ENCODE measurements around the gene ANKH.

ANKH gene

GRCh38 chr5:14699159-14699558, 172.4 kb downstream of the ANKH start:
- no peak for TF ChIP-seq CTCF (IDR thresholded peaks at IDR 0.05; ENCODE audit: low read length, missing control alignments)
- no peak overlapping the region for H3K4me3 ChIP-seq (replicated peaks; ENCODE audit: low read depth, low read length)
- no peak for DNase-seq (ENCODE audit: low read depth)

- H3K4me3 ChIP-seq (replicated peaks; ENCODE audit: low read depth, low read length) = no peak overlapping the region
- no peak for DNase-seq (ENCODE audit: low read depth)
- no peak for TF ChIP-seq CTCF (IDR thresholded peaks at IDR 0.05; ENCODE audit: low read length, missing control alignments)
These were observed 173.1 kb downstream of the ANKH start for GRCh38 chr5:14698495-14698894.

- H3K4me3 ChIP-seq (replicated peaks; ENCODE audit: low read depth, low read length) = no peak overlapping the region
- TF ChIP-seq CTCF (IDR thresholded peaks at IDR 0.05; ENCODE audit: low read length, missing control alignments) = no peak
- no peak for DNase-seq (ENCODE audit: low read depth)
These were observed 174.7 kb downstream of the ANKH start for GRCh38 chr5:14696851-14697250.

- TF ChIP-seq CTCF (IDR thresholded peaks at IDR 0.05; ENCODE audit: low read length, missing control alignments) = no peak
- no peak for DNase-seq (ENCODE audit: low read depth)
- H3K4me3 ChIP-seq (replicated peaks; ENCODE audit: low read depth, low read length) = no peak overlapping the region
These were observed 175.5 kb downstream of the ANKH start for GRCh38 chr5:14696057-14696456.

GRCh38 chr5:14695152-14695551, 176.4 kb downstream of the ANKH start:
- TF ChIP-seq CTCF (IDR thresholded peaks at IDR 0.05; ENCODE audit: low read length, missing control alignments) = no peak
- H3K4me3 ChIP-seq (replicated peaks; ENCODE audit: low read depth, low read length) = no peak overlapping the region
- DNase-seq (ENCODE audit: low read depth) = no peak

GRCh38 chr5:14693070-14693469, 178.5 kb downstream of the ANKH start:
- no peak for DNase-seq (ENCODE audit: low read depth)
- no peak for TF ChIP-seq CTCF (IDR thresholded peaks at IDR 0.05; ENCODE audit: low read length, missing control alignments)
- H3K4me3 ChIP-seq (replicated peaks; ENCODE audit: low read depth, low read length) = no peak overlapping the region

GRCh38 chr5:14687023-14687665, 184.4 kb downstream of the ANKH start:
- no peak overlapping the region for H3K4me3 ChIP-seq (replicated peaks; ENCODE audit: low read depth, low read length)
- peak; percentile 23 for DNase-seq (ENCODE audit: low read depth)
- no peak for TF ChIP-seq CTCF (IDR thresholded peaks at IDR 0.05; ENCODE audit: low read length, missing control alignments)
